T-cell (primary cell): ENCODE data around the gene CDC42BPA. TPM values are rescaled to one million over a fixed set of nuclear protein-coding genes. Genes with fewer than 3 reads are reported as not detected.

ENCODE experiments used
- ATAC-seq, 4 experiments: fragments of 200-7000 bp in 3 of 4; fragments of 150-1000 bp in 1 of 4; cut with Tn5 transposase; replicated peaks in 1 of 4; 1 replicate in 3 of 4; 2 replicates in 1 of 4; pipeline ENCODE4 v1.10.0; 2021; ENCODE audit warnings: moderate library complexity in 3 of 4, mild to moderate bottlenecking in 2 of 4, moderate number of reproducible peaks in 1 of 4
- CTCF ChIA-PET, 2 donors: fragments of 300-600 bp; sonication (Branson Sonifier 250); formaldehyde crosslinking; loops; one replicate each; lab custom pipeline; 2022; ENCODE audit warnings: antibody characterized with exemption in 2 of 2; lab: Charles Lee
- POLR2A ChIA-PET, 2 donors: fragments of 300-600 bp; sonication (Branson Sonifier 250); formaldehyde crosslinking; loops; one replicate each; lab custom pipeline; 2022; ENCODE audit warnings: antibody characterized with exemption in 2 of 2; lab: Charles Lee
- DNase-seq, 35 experiments: peaks; one replicate each; pipeline versions ENCODE4 v3.0.0 to v3.0.0-alpha.2; 2013 to 2023
- H3K27ac ChIP-seq: one replicate; pipeline ENCODE4 v1.5.1; 2013; ENCODE audit warnings: low read length
- H3K27me3 ChIP-seq, 2 experiments: replicated peaks in 1 of 2; 1 replicate in 1 of 2; 2 replicates in 1 of 2; pipeline versions ENCODE4 v1.6.1 to v1.7.0; 2013; ENCODE audit warnings: low read length in 1 of 2, mixed read lengths in 1 of 2; ENCODE audit not compliant: control insufficient read depth in 2 of 2, insufficient read depth in 2 of 2; ENCODE audit errors: extremely low read depth in 1 of 2
- H3K36me3 ChIP-seq, 2 donors: 1 replicate in 1 of 2; 2 replicates in 1 of 2; pipeline versions ENCODE4 v1.6.1 to v1.7.0; 2013; ENCODE audit warnings: low read length in 1 of 2; ENCODE audit not compliant: control insufficient read depth in 2 of 2, insufficient read depth in 1 of 2; ENCODE audit errors: extremely low read depth in 1 of 2
- H3K4me1 ChIP-seq, 2 experiments: 1 replicate in 1 of 2; 2 replicates in 1 of 2; pipeline versions ENCODE4 v1.6.1 to v1.7.0; 2013; ENCODE audit warnings: low read length in 2 of 2, mixed read lengths in 1 of 2; ENCODE audit not compliant: insufficient read depth in 2 of 2, control insufficient read depth in 1 of 2; ENCODE audit errors: extremely low read depth in 1 of 2
- H3K4me3 ChIP-seq, 2 donors: 1 replicate in 1 of 2; 2 replicates in 1 of 2; pipeline versions ENCODE4 v1.5.1 to v1.7.0; 2013; ENCODE audit warnings: mild to moderate bottlenecking in 2 of 2, low read length in 1 of 2, moderate library complexity in 1 of 2; ENCODE audit not compliant: control insufficient read depth in 1 of 2; ENCODE audit errors: extremely low read depth in 1 of 2
- H3K9me3 ChIP-seq: 2 replicates; pipeline ENCODE4 v1.7.0; 2013
- H3K27ac Mint-ChIP-seq, 2 donors: one replicate each; pipeline ENCODE4 v1.8.0; 2020 to 2021; ENCODE audit warnings: mild to moderate bottlenecking in 2 of 2, mixed read lengths in 2 of 2
- H3K27me3 Mint-ChIP-seq, 2 donors: one replicate each; pipeline ENCODE4 v1.8.0; 2021 to 2022; ENCODE audit warnings: mixed read lengths in 2 of 2
- H3K36me3 Mint-ChIP-seq: one replicate; pipeline ENCODE4 v1.8.0; 2021; ENCODE audit warnings: mixed read lengths
- H3K4me1 Mint-ChIP-seq, 3 donors: one replicate each; pipeline ENCODE4 v1.8.0; 2020 to 2022; ENCODE audit warnings: mixed read lengths in 3 of 3, mild to moderate bottlenecking in 1 of 3
- H3K4me3 Mint-ChIP-seq, 3 donors: one replicate each; pipeline ENCODE4 v1.8.0; 2020 to 2022; ENCODE audit warnings: mild to moderate bottlenecking in 3 of 3, mixed read lengths in 3 of 3, moderate library complexity in 3 of 3
- H3K9me3 Mint-ChIP-seq, 3 donors: one replicate each; pipeline ENCODE4 v1.8.0; 2020 to 2022; ENCODE audit warnings: mixed read lengths in 3 of 3
- WGBS: methylation state at CpG from one replicate; pipeline ENCODE4 v1.1.5; 2013; ENCODE audit warnings: missing lambda C conversion rate; ENCODE audit not compliant: insufficient coverage; 5-methylcytosine and 5-hydroxymethylcytosine counted together
- total RNA-seq, 35 experiments: library from RNA in 6 of 35; stranded (reverse) in 6 of 35; fragments of 120-200 nt in 1 of 35; gene quantifications; one replicate each; pipeline versions ENCODE4 v1.2.1 to v1.2.4 and lab custom pipeline; 2013 to 2026

CDC42BPA gene
- total RNA-seq, 5 donors from 2014 or later (not counting 1 experiment from before 2014, with no cell fraction given): 0.33 to 1.6 (median 0.86) TPM

GRCh38 chr1:226942392-226942791, 375.9 kb downstream of the CDC42BPA start:
- Mint-ChIP-seq H3K4me3 (peak overlapping the region; percentile 37 to 91 (median 86)), H3K36me3 (peaks cover 15% of the 10 kb centered on the region), H3K4me1 (peaks cover 70 to 76% (median 75%) of the 10 kb centered on the region in 3 donors), H3K27ac (no peak overlapping the region), H3K27me3 (no peaks in the 10 kb centered on the region), H3K9me3 (no peaks in the 10 kb centered on the region)
- no peak overlapping the region for H3K27ac ChIP-seq
- no peak overlapping the region for H3K4me3 ChIP-seq
- ChIA-PET CTCF (no interaction called here), POLR2A (interaction anchor here in 1 of 2 donors (0.6 kb wide), 1 partner anchor 1357 kb away, joined by 3 read pairs; no protein-coding TSS in a partner anchor)
- H3K4me1 ChIP-seq: peaks cover 7 to 40% of the 10 kb centered on the region in 2 experiments
- no CpG with 5 or more reads among the region's 3 CpGs for WGBS
- H3K9me3 ChIP-seq: no peaks in the 10 kb centered on the region
- ATAC-seq (no peak), DNase-seq (no peak)
- H3K36me3 ChIP-seq: no peaks in the 10 kb centered on the region
- H3K27me3 ChIP-seq: no peaks in the 10 kb centered on the region

- CTCF ChIA-PET: no interaction called here
Measured at GRCh38 chr1:226940806-226941067, 377.6 kb downstream of the CDC42BPA start.

GRCh38 chr1:226940029-226940805, 378.1 kb downstream of the CDC42BPA start, which contains the start of gene COQ8A:
TSS of gene COQ8A (plus strand) at chr1:226940294. CDS start at chr1:226961386, 21,092 bp downstream.
- Histone ChIP-seq H3K9me3 (no peaks in the 10 kb centered on the region), H3K36me3 (no peaks in the 10 kb centered on the region), H3K4me3 (peak within 1 kb of the TSS; percentile 71 to 89), H3K4me1 (peaks cover 7 to 40% of the 10 kb centered on the region in 2 experiments), H3K27me3 (no peaks in the 10 kb centered on the region), H3K27ac (peak within 1 kb of the TSS; percentile 97)
- Mint-ChIP-seq H3K27me3 (no peaks in the 10 kb centered on the region), H3K27ac (peak within 1 kb of the TSS; percentile 96 to 98), H3K9me3 (peaks cover 4 to 5% (median 4%) of the 10 kb centered on the region in 3 donors), H3K4me1 (peaks cover 53 to 60% (median 58%) of the 10 kb centered on the region in 3 donors), H3K4me3 (peak within 1 kb of the TSS; percentile 86 to 91 (median 89)), H3K36me3 (peaks cover 16% of the 10 kb centered on the region)
- ATAC-seq (peak; percentile 92 to 93 (median 92)), DNase-seq (peak; percentile 97 to 100 (median 99))
- ChIA-PET POLR2A (interaction anchor here in 1 of 2 donors (0.8 kb wide), 1 partner anchor 22 kb away, joined by 3 read pairs; no protein-coding TSS in a partner anchor), CTCF (interaction anchor here in 1 of 2 donors (0.9 to 1.0 kb wide), 2 partner anchors 201 to 532 kb away, joined by 4 read pairs; partner anchors contain the start of gene PARP1)
- under 1% methylated on average over 67 of the region's 73 CpGs for WGBS

More at GRCh38 chr1:226940806-226941067, 377.6 kb downstream of the CDC42BPA start:
- Histone ChIP-seq H3K4me3 (peak overlapping the region; percentile 71 to 79), H3K27ac (no peak overlapping the region), H3K27me3 (no peaks in the 10 kb centered on the region), H3K4me1 (peaks cover 7 to 40% of the 10 kb centered on the region in 2 experiments), H3K36me3 (no peaks in the 10 kb centered on the region), H3K9me3 (no peaks in the 10 kb centered on the region)
- ATAC-seq (no peak), DNase-seq (no peak)
- peaks cover 55 to 65% (median 63%) of the 10 kb centered on the region in 3 donors for H3K4me1 Mint-ChIP-seq
- H3K9me3 Mint-ChIP-seq: no peaks in the 10 kb centered on the region
- H3K4me3 Mint-ChIP-seq: peak overlapping the region; percentile 86 to 91 (median 89)
- no peaks in the 10 kb centered on the region for H3K27me3 Mint-ChIP-seq
- POLR2A ChIA-PET: interaction anchor here in 1 of 2 donors (0.8 kb wide), 1 partner anchor 22 kb away, joined by 3 read pairs; no protein-coding TSS in a partner anchor
- peaks cover 12% of the 10 kb centered on the region for H3K36me3 Mint-ChIP-seq
- peak overlapping the region; percentile 82 to 85 for H3K27ac Mint-ChIP-seq
- no CpG with 5 or more reads among the region's 6 CpGs for WGBS

Other genes with a start within 250 kb of the CDC42BPA start
- 1 to 10 TPM; 7.2 to 8.8 (median 7.4) TPM for gene ZNF678, start 245.1 kb upstream of the CDC42BPA start, total RNA-seq